Erythroblast (primary cell): ENCODE results near the gene LCN12.

ENCODE experiments used
- DNase-seq, 2 experiments: peaks; one replicate each; lab custom pipeline; 2025; lab: John Stamatoyannopoulos, UW
- GATA1 ChIP-seq: IDR thresholded peaks from 2 replicates; pipeline ENCODE4 v1.6.1; 2011; ENCODE audit warnings: low read depth, mild to moderate bottlenecking, control low read depth, low read length, moderate library complexity
- POLR2A ChIP-seq: IDR thresholded peaks from 2 replicates; pipeline ENCODE4 v1.6.1; 2011; ENCODE audit warnings: mild to moderate bottlenecking, low read length

LCN12 gene

DNA sequence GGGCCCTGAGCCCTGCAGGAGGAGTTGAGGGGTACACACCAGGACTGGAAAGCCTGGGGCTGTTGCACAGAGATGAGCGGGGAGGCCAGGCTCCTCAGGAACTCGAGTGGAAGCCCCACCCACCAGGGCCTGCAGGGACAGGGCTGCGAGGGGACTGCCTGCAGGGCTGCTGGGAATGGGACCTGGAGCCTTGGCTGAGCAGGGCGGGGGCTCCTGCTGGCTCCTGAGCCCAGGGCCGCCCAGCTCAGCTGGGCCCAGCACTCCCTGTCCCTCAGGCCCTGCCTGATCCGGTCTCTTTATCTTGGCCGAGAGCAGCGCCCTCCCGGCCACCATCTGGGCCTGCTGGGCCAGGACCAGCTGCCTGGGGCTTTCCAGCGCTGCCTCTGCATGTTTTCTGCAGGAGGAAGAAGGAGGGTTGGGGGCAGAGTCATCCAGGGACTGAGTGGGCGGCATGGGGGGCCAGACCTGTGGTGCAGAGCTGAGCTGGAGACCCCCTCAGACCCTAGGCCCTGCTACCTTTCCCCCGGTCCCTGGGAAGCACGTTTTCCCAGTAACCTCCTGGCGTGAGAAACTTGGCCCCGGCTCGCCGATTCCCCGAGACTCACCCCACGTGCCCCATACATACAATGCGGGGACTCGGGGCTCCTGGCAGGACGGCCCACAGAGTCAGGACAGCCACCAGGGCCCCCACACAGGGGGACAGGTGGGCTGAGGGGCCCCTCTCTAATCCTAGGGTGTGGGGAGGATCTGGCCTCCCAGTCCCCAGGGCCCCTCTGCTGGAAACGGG, 9.4 kb downstream of the LCN12 start:
- TF ChIP-seq POLR2A (no peak), GATA1 (no peak)
- DNase-seq: no peak

DNA sequence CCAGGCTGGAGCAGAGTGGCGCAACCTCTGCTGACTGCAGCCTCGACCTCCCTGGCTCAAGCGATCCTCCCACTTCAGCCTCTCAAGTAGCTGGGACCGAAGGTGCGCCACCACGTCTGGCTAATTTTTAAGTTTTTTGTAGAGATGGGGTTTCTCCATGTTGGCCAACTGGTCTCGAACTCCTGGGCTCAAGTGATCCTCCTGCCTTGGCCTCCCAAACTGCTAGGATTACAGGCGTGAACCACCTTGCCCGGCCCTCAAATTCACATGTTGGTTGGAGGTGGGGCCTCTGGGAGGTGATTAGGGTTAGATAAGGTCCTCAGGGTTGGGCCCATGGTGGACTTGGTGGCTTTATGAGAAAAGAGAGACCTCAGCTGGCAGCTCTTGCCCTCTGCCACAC, 10.1 kb downstream of the LCN12 start:
- DNase-seq: no peak
- TF ChIP-seq POLR2A (no peak), GATA1 (no peak)

DNA sequence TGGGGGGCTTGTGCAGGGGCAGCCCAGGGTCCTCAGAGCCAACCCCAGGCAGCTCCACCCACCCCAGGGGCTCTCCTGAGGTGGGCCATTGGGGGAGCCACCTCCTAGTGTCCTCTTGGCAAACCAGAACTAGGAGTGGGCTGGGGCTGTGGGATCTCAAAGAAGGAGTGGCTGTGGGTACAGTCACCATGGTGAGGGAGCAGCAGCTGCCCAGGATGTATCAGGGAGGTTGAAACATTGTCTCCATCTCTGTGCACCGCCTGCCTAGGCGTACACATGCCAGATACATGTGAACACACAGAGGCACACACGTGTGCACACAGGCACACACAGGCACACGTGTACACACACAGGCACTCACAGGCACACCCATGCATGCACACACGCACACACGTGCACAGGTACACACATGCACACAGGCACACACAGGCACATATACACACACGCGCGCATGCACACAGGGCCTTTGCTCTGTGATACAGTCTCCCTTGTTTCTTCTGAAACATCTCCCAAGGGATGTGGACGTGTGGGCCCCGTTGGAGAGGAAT, 10.7 kb downstream of the LCN12 start:
- DNase-seq: no peak
- TF ChIP-seq POLR2A: no peak

DNA sequence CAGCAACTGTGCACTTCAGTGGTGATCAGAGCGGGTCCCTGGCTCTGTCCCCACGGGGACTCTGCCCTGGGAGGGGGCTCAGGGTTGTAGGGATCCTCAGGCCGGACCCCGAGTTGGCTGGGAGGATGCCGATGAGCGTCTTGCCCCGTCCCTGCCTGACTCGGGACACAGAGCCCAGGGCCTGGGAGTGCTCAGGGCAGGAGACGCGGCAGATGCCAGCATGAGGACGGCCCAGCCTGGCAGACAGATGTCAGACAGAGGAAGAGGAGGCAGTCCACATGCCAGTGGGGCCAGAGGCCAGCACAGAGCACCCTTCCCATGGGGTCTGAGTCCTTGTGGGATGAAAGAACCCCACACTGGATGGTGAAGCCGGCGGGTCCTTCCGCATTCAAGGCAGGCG, 11.3 kb downstream of the LCN12 start:
- TF ChIP-seq POLR2A: no peak
- TF ChIP-seq GATA1: no peak
- DNase-seq: no peak

DNA sequence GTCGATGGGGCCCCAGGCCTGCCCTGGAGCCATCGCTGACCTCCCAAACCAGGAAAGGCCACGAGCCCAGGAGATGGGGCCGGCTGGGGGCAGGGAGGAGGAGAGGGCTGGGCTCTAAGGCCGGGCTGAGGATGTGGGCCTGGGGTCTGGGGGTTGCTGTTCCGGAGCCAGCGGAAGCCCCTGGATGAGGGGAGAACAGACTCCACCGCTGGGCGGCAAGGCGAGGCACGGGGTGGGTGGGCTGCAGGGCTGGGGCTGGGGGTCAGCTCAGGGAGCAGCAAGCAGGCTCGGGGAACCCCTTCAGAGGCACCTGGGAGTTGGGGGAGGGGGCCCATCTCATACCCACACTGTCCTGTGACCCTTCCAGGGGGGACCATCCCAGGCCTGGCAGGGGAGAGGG, 11.7 kb downstream of the LCN12 start:
- no peak for TF ChIP-seq GATA1
- TF ChIP-seq POLR2A: no peak
- DNase-seq: no peak

DNA sequence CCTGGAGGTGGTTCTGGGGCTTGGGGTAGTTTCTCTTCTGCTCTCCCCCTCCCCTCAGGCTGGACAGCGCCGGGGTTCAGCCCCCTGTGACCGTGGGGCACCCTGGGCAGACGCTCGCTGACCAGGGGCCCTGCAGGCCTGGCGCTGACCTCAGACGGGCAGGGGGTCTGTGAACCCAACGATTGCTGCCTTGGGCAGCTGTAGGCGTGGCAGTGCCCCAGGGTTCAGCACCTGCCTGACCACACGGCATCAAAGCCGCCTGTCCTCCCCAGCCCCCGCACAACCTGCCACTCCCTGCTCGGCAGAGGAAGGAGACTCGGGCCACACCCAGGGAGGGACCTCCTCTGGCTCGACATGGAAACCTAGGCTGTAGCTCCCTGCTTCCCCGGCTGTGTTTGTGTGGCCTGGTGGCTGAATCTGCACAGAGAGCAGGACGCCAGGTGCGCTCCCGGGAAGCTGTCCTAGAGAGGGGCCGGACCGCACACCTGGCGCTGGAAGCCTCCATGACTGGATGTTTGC, 12.2 kb downstream of the LCN12 start:
- peak in 1 of 2 experiments; percentile 29 for DNase-seq
- TF ChIP-seq GATA1: no peak
- TF ChIP-seq POLR2A: no peak

DNA sequence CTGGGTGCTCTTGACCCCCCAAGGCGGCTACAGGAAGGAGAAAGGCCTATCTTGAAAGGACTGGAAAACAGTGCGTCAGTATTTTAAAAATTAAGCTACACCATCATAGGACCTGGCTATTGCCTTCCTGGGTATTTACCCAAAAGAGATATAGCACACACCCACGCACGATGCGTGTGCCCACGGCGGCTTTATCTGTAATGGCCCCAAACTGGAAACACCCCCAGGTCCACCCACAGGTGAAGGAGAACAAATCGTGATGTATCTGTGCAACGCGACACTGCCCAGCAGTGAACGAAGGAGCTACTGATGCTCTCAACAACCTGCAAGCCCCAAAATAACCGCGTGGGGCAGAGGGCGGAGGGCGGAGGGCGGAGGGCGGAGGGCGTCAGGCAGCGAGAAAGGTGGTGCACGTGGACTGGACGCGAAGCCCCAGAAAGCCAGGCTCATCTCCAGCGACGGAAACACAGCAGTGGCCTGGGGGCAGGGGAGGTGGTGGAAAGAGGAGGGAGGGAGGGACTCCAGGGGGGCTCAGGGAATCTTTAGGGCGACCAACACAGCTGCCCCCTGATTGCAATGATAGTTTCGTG, 12.9 kb downstream of the LCN12 start:
- no peak for TF ChIP-seq GATA1
- TF ChIP-seq POLR2A: no peak
- DNase-seq: no peak

DNA sequence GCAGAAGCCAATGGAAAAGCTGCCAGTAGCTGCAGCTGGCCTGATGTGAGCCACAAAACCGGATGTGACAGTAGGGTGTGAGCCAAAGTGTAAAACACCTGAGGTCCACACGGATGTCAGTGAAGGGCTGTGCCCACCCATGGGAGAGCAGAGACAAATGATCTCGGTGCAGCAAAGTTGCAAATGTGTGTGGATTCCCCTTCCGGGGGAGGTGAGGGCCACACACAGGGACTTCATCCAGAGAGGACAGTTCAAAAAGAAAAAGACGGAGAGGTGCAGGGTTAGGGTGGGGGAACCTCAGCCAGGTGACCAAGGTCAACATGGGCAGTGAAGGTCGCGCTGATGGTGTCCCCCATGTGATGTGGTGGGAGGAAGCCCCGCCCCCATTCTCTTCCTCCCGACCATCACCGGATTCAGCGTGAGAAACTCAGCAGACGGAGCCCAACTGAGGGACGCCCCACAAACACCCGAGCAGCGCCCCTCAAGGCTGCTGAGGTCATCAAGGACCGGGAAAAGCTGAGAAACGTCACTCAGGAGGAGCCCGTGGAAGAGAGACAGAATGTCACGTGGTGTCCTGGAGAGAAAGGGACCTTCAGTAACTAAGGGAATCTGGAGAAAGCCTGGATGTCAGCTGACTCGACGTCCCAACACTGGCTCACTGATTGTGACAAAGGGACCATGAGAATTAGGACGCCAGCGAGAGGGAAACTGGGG, 13.9 kb downstream of the LCN12 start:
- no peak for TF ChIP-seq GATA1
- no peak for TF ChIP-seq POLR2A
- DNase-seq: no peak

DNA sequence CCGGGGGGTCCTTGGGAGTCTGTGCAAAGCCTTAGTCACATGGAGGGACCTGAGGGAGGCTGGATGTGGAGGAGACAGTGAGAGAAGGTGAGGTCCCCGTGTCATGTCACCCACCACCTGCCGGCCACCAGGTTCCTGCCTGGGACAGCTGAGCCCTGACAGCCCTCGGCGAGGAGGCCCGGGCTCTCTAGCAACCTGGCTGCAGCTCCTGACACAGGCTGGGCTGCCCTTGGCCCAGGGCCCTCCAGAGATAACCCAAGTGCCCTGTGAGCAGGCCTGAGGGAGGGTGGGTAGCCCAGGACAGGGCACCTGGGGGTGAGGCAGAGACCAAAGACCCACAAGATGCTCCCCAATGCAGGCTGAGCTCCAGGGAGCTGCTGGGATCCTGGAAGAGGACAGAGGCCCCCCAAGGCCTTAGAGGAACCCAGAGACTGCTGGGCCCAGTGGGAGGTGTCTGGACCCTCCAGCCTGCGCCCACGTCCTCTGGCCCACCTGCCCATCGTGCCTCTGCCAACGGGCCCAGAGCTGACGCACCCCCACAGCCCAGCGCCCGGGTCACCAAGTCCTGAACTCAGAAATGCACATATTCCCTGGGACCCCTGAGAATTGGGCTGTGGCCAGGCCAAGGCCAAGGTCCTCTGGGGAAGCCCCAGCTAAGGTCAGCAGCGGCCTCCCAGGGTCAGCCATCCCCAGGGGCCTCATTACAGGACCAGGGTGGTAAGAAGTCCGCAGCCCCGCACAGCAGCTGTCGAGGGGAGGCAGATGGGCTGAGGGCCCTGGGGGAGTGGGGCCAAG, 16.5 kb downstream of the LCN12 start:
- TF ChIP-seq POLR2A: no peak
- TF ChIP-seq GATA1: no peak
- no peak for DNase-seq

DNA sequence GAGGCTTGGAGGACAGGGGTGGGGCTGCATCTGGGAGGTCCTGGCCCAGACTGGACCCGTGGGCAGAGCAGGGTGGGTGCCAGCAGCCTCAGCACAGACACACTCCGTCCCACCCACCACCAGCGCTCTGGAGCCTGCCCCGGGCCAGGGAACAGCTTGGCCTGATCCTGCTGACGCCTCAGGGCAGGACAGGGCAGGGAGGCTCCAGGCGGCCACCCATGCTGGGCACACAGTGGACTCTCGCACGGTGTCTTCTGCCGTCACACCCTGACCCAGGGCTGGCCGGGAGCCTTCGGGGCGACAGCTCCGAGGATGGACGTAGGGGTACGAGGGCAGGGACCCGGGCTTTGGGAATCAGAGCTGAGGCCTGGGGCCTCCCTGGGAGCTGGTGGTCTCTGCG, 17.1 kb downstream of the LCN12 start:
- no peak for DNase-seq

DNA sequence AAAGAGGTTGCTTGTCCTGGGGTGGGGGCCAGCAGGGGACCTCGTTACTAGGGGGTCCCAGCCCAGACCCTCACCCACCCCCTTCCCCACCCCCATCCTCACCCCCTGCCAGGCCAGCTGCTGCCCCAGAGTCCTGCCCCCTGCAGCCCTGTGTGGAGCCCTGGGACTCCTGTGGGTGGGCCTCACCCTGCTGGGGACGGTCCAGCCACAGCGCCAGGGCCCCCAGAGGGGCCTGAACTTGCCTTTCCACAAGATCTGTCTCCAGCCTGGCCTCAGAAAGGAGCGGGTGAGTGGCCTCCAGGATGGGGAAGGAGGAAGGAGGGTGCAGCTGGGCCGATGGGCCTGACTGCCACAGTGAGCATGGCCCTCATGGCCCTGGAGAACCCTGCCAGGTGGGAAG, 17.7 kb downstream of the LCN12 start:
- DNase-seq: no peak
- TF ChIP-seq GATA1: no peak

More for the DNA sequence above, 17.1 kb downstream of the LCN12 start:
- TF ChIP-seq POLR2A (no peak), GATA1 (no peak)

DNA sequence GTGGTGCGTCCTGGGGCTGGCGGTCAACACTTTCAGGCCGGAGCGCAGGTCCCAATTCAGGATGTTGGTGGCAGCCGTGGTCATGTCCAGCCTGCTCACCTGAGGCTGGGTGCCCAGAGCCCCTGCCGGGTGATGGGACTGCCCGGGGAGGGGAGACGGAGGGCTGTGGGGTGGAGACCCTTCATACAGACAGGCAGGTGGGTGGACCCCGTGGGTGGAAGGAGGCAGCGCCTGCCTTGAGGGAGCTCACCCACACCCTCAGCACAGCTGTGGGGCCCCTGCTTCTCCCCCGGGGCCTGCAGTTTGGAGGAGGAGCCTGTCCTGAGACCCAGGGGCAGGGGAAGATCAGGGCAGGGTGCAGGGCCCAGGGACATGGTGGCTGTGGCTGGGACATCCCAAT, 18.3 kb downstream of the LCN12 start:
- no peak for DNase-seq
- no peak for TF ChIP-seq GATA1
- no peak for TF ChIP-seq POLR2A

DNA sequence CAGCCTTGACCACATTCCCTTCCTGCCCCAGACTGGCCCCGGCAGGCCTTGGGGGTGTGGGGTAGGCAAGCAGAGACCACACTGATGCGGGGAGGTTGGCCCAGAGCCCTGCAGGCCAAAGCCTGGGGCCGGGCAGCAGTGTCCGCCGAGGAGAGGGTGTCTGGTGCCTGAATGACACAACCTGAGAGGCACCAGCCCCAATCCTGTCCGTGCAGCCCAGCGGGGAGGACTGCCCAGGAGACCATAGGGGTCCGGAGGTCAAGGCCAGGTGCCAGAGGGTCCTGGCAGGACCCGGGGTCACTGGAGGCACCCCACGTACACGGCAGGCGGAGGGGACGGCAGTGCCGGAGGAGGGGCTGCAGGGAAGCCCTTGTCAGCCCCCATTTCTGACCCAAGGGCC, 19.7 kb downstream of the LCN12 start:
- DNase-seq: no peak
- TF ChIP-seq POLR2A (no peak), GATA1 (no peak)
